ENCODE data around the gene USP22.
"Not testable (repeated sequence)": the region's sequence is repeated elsewhere in the genome, so short reads cannot be mapped to it uniquely, and the experiment has no call there.

USP22 gene

DNA sequence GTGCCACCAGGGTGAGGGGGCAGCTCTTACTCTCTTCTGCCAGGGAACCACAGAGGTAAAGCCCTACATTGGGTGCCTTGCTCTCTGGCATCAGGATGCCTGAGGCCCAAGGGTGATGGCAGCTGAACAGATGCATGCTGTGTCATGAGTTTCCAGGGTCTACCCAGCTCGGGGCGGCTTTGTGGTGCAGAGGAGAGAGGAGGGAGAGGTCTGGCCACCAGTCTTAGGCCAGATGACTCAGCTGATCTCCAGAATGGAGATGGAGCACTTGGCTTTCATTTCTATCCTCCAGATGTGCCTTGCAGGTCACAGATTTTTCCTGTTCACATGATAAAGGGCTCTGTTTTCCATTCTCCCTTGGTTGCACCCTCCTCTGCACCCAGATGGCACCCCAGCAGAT, 23.6 kb upstream of the USP22 start:
- CTCF ChIA-PET, result no interaction called here
- Mint-ChIP-seq H3K27ac (no peak overlapping the region), H3K4me1 (no peaks in the 10 kb centered on the region), H3K36me3 (no peaks in the 10 kb centered on the region), H3K9me3 (no peaks in the 10 kb centered on the region), H3K27me3 (peaks cover 15% of the 10 kb centered on the region), H3K4me3 (no peak overlapping the region)
- no peak for DNase-seq

DNA sequence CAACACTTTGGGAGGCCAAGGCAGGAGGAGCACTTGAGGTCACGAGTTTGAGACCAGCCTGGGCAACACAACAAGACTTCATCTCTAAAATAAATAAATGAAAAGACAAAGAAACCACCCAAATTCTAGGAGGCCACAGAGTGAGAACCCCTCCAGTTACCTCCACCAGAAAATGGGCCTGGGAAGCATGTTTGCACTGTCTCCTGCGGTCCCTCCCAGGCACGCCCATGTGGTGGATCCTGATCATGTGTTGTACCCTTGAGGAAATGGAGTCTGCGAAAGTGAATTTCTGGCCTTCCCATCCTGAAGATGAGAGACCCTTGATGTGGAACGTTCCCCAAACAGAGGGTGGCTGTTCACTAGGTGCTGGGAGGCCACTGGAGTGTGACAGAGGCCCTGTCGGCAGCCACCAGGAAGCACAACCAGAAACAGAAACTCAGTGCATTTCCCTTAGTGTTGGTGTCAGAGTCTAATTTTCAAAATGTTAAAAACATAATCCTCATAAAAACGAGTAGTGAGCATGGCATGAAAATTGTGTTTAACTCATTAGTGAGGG, 19.2 kb upstream of the USP22 start:
- CTCF ChIA-PET, result no interaction called here
- Mint-ChIP-seq H3K27ac (no peak overlapping the region), H3K4me1 (peaks cover 5% of the 10 kb centered on the region), H3K9me3 (no peaks in the 10 kb centered on the region), H3K36me3 (no peaks in the 10 kb centered on the region), H3K27me3 (peaks cover 33% of the 10 kb centered on the region), H3K4me3 (no peak overlapping the region)
- no peak for DNase-seq

DNA sequence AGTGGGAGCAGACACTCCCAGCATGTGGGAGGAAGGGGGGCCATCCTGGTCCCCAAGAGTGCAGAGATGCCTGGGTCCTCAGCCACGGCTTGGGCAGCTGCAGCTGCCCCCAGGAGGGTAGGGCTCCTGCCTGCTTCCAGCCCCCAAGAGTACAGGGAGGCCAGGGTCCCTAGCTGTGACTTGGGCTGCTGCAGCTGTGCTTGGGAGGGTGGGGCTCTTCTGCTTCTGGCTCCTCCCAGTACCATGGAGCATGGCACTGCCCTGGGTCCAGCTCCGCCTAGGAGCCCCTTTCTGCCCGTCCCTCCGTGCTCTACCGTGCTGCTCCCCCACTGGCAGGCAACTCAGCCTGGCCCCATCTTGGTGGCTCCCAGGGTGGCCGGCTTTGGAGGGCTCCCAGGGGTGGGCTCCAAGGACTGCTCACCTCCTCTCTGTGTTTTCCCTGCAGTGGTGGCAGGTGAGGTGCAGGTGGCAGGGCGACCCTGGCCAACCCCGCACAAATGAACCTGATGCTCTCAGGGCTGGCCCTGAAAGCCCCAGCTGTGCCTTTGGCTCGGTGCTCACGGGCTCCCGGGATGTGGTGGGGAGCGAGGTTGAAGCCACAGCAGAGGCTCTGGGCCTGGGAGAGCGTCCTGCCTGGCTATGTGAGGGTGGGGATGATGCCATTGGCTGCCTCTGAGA, 18.5 kb upstream of the USP22 start:
- H3K9me3 Mint-ChIP-seq, result no peaks in the 10 kb centered on the region
- CTCF ChIA-PET, result no interaction called here
- no peak overlapping the region for H3K4me3 Mint-ChIP-seq
- no peak for DNase-seq
- H3K27me3 Mint-ChIP-seq, result peaks cover 35% of the 10 kb centered on the region
- no peaks in the 10 kb centered on the region for H3K36me3 Mint-ChIP-seq
- no peak overlapping the region for H3K27ac Mint-ChIP-seq
- H3K4me1 Mint-ChIP-seq, result peaks cover 5% of the 10 kb centered on the region

DNA sequence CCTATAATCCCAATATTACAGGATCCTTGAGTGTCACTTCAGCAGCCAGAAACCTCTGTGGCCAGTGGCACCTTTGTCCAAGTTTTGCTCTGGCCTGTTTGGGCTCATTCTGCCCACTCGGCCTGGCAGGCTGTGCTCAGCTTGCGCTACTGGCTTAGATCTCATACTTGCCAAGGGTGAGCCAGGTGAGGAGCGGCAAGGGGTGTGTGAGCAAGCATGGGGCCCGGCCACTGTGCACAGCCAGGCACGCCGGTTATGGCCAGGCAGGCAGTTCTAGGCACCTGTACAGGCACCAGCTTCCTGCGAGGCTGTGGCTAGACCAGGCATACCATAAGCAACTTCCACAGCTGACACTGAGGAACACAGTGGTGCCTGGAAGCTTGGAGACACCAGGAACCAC, 16.9 kb upstream of the USP22 start:
- no peak for DNase-seq
- Mint-ChIP-seq H3K36me3 (no peaks in the 10 kb centered on the region), H3K9me3 (no peaks in the 10 kb centered on the region), H3K27ac (no peak overlapping the region), H3K27me3 (peaks cover 42% of the 10 kb centered on the region), H3K4me3 (no peak overlapping the region), H3K4me1 (peaks cover 5% of the 10 kb centered on the region)
- CTCF ChIA-PET, result no interaction called here

DNA sequence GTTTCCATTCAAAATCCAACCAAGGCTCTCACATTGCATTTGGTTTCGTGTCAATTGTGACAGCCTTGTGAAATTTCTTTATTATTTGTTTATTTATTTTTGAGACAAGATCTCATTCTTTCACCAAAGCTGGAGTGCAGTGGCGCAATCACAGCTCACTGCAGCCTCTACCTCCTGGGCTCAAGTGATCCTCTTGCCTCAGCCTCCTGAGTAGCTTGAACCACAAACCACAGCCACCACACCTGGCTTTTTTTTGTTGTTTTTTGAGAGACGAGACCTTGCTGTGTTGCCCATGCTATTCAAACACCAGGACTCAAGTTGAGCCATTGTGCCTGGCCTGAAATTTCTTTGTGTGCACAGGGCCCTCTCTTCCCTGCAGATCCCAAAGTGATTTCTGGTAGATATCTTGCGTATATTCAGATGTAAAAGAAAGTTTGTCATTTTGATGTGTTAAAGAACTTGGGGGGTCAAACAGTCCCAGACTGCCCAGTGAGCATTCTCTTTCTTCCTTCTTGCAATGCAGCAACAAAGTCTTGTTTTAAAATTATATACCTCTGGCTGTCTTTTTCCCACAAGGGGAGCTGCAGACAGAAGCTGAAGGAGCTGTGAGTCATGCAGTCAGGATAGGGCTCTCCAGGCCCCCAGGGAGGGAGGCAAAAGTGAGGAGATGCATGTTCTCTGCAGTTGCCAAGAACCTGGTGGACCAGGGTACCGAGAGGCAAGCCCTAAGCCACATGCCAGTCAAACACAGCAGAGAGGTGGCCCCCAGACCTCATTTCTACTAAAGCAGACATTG, 15.5 kb upstream of the USP22 start:
- Mint-ChIP-seq H3K4me1 (peaks cover 5% of the 10 kb centered on the region), H3K9me3 (no peaks in the 10 kb centered on the region), H3K27me3 (peaks cover 54% of the 10 kb centered on the region), H3K27ac (no peak overlapping the region), H3K4me3 (no peak overlapping the region), H3K36me3 (no peaks in the 10 kb centered on the region)
- CTCF ChIA-PET, result interaction anchor here (0.8 kb wide), 1 partner anchor 41 kb away, joined by 3 read pairs; no protein-coding TSS in a partner anchor
- no peak for DNase-seq

DNA sequence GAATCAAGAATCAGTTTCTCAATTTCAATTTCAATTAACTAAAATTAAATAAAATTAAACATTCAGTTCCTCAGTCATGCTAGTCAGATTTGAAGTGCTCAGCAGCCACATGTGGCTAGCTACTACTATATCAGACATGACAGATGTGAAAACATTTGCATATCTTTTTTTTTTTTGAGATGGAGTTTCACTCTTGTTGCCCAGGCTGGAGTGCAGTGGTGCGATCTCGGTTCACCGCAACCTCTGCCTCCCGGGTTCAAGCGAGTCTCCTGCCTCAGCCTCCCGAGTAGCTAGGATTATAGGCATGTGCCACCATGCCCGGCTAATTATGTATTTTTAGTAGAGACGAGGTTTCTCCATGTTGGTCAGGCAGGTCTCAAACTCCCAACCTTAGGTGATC, 10.2 kb upstream of the USP22 start:
- not testable (repeated sequence) for H3K4me1 Mint-ChIP-seq, H3K4me3 Mint-ChIP-seq, H3K36me3 Mint-ChIP-seq, DNase-seq, H3K27ac Mint-ChIP-seq, H3K9me3 Mint-ChIP-seq
- peaks cover 49% of the 10 kb centered on the region for H3K27me3 Mint-ChIP-seq
- CTCF ChIA-PET, result interaction anchor here (1.0 to 1.4 kb wide), 2 partner anchors 9 to 47 kb away, joined by 3 to 7 read pairs; no protein-coding TSS in a partner anchor

DNA sequence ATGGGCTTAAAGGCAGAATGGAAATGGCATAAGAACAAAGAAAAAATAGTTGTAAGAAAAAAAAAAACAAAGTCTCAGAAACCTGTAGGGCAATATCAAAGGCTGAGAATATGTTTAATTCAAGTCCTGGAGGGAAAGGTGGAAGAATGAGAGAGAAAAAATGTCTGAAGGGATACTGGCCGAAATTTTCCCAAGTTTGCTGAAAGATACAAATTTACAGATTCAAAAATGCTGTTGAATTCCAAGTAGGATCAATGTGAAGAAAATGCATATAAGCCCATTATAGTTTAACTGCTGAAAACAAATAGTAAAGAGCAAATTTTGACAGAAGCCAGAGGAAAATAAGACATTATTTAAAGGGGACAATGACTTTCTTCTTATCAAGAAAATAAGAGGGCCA, 6.6 kb upstream of the USP22 start:
- CTCF ChIA-PET, result no interaction called here
- Mint-ChIP-seq H3K4me1 (peaks cover 4% of the 10 kb centered on the region), H3K9me3 (no peaks in the 10 kb centered on the region), H3K27me3 (peaks cover 32% of the 10 kb centered on the region), H3K27ac (no peak overlapping the region), H3K4me3 (no peak overlapping the region), H3K36me3 (no peaks in the 10 kb centered on the region)
- no peak for DNase-seq

DNA sequence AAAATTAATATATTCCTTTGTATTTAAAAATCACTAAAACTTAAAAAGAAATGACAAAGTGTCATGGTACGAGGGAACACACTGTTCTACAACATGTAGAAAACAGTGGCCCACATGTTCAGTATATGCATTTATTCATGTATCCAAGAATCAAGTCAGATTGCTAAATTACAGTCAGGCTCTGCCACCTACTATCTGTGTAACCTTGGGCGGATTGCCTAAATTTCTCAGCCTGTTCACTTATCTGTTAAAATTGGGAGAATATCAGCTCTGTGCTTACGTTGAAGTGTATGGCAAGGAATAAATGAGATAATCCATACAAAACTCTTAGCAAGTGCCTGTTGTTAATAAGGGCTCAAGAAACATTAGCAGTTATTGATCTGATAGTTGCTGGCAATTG, 3.4 kb upstream of the USP22 start:
- no peak for DNase-seq
- H3K36me3 Mint-ChIP-seq, result peaks cover 3% of the 10 kb centered on the region
- no peak overlapping the region for H3K4me3 Mint-ChIP-seq
- H3K4me1 Mint-ChIP-seq, result peaks cover 14% of the 10 kb centered on the region
- H3K27me3 Mint-ChIP-seq, result peaks cover 11% of the 10 kb centered on the region
- H3K27ac Mint-ChIP-seq, result no peak overlapping the region
- H3K9me3 Mint-ChIP-seq, result no peaks in the 10 kb centered on the region
- CTCF ChIA-PET, result no interaction called here

GRCh38 chr17:21044971-21045370, 2.2 kb upstream of the USP22 start:
- peaks cover 24% of the 10 kb centered on the region for H3K4me1 Mint-ChIP-seq
- DNase-seq, result no peak
- CTCF ChIA-PET, result interaction anchor here (1.3 to 2.5 kb wide), 3 partner anchors 24 to 75 kb away, joined by 3 to 7 read pairs (median 4); no protein-coding TSS in a partner anchor
- no peaks in the 10 kb centered on the region for H3K9me3 Mint-ChIP-seq
- peaks cover 8% of the 10 kb centered on the region for H3K36me3 Mint-ChIP-seq
- no peak overlapping the region for H3K4me3 Mint-ChIP-seq
- H3K27me3 Mint-ChIP-seq, result peaks cover 7% of the 10 kb centered on the region
- no peak overlapping the region for H3K27ac Mint-ChIP-seq

GRCh38 chr17:21043296-21044232, 753 bp upstream of the USP22 start:
- H3K36me3 Mint-ChIP-seq, result peaks cover 9% of the 10 kb centered on the region
- CTCF ChIA-PET, result interaction anchor here (0.7 to 3.8 kb wide), 19 partner anchors 9 to 333 kb away, joined by 3 to 23 read pairs (median 4); partner anchors contain the start of gene KCNJ12
- peaks cover 4% of the 10 kb centered on the region for H3K27me3 Mint-ChIP-seq
- DNase-seq, result peak; percentile 98
- peaks cover 35% of the 10 kb centered on the region for H3K4me1 Mint-ChIP-seq
- H3K4me3 Mint-ChIP-seq, result peak overlapping the region; percentile 75
- peak overlapping the region; percentile 95 for H3K27ac Mint-ChIP-seq
- no peaks in the 10 kb centered on the region for H3K9me3 Mint-ChIP-seq

DNA sequence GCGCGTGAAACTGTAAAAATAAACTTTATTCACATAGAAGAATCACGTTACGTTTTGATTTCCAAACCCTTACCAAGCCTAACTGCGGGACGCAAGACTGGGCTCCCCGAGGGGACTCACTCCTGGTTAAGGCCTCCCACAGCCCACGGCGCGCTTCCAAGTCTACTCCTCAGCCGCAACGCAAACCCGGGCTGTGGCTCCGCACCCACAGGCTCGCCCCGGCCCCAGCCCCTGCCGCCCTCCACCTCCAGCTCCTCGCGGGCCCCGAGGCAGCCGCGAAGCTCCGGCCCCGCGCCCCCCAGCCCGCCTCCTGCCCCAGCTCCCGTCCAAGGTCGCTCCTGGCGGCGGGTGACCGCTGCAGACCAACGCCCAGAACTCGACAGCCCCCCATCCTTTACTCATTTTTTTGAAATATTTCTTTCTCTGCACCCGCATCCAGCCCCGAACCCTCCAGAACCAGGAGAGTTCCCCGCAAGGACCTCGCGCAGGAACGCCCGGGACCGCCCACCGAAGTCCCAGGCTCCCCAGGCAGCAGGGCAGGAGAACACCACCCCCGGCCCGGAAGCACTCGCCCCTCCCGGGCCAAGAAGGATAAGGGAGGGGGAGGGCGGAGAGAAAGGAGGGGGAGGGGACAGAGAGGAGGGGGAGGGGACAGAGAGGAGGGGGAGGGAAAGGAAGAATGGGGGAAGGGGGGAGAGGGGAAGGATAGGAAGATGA, 912 bp downstream of the USP22 start:
- Mint-ChIP-seq H3K4me3 (peak overlapping the region; percentile 99), H3K9me3 (no peaks in the 10 kb centered on the region), H3K27me3 (no peaks in the 10 kb centered on the region), H3K27ac (peak overlapping the region; percentile 97), H3K36me3 (peaks cover 19% of the 10 kb centered on the region), H3K4me1 (peaks cover 46% of the 10 kb centered on the region)
- CTCF ChIA-PET, result interaction anchor here (0.9 to 3.8 kb wide), 3 partner anchors 7 to 58 kb away, joined by 3 to 23 read pairs (median 17); no protein-coding TSS in a partner anchor
- peak; percentile 82 for DNase-seq

DNA sequence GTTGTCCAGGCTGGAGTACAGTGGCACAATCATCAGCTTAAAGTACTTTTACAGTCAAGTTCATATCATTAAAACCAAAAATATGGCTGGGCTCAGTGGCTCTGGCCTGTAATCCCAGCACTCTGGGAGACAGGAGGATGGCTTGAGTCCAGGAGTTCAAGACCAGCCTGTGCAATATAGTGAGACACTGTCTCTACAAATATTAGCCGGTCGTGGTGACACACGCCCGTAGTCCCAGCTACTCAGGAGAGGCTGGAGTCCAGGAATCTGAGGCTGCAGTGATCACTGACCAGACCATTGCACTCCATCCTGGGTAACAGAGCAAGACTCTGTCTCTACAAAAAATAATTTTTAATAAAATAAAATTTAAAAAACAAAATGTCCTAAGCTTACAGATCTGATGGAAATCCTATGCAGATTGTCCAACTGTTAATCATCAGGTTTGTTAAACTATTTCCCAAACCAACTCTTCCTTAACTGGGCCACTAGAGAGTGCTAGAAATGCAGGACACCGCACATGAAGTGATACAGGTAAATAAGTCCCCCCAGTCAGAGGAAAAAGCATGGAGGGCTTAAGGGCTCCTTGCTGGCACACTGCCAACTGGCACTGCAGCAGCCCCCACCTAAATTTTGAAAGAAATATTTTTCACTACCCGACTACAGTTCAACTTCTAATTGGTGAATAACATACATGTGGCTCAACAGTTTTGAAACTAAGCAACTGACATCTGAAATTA, 2.8 kb downstream of the USP22 start:
- Mint-ChIP-seq H3K27ac (peak overlapping the region; percentile 97), H3K9me3 (no peaks in the 10 kb centered on the region), H3K4me3 (peak overlapping the region; percentile 99), H3K36me3 (peaks cover 34% of the 10 kb centered on the region), H3K4me1 (peaks cover 64% of the 10 kb centered on the region), H3K27me3 (no peaks in the 10 kb centered on the region)
- peak; percentile 45 for DNase-seq
- CTCF ChIA-PET, result interaction anchor here (1.4 kb wide), 1 partner anchor 59 kb away, joined by 7 read pairs; no protein-coding TSS in a partner anchor
